Osteoblast (primary cell): ENCODE results near the gene ANG. TPM values are rescaled to one million over a fixed set of nuclear protein-coding genes. Genes with fewer than 3 reads are reported as not detected.
"Not testable (repeated sequence)": the region's sequence is repeated elsewhere in the genome, so short reads cannot be mapped to it uniquely, and the experiment has no call there.

Experiments
- DNase-seq: peaks from one replicate; pipeline ENCODE4 v3.0.0; 2011; ENCODE audit warnings: low spot score, mixed read lengths; ENCODE audit not compliant: insufficient read length; ENCODE audit errors: missing footprints
- H2AFZ ChIP-seq: 2 replicates; pipeline ENCODE4 v1.6.0; 2011; ENCODE audit warnings: mild to moderate bottlenecking, low read length
- H3K27ac ChIP-seq: 2 replicates; pipeline ENCODE4 v1.5.1; 2011; ENCODE audit warnings: mild to moderate bottlenecking, low read depth, low read length, moderate library complexity
- H3K27me3 ChIP-seq: 2 replicates; pipeline ENCODE4 v1.6.0; 2012; ENCODE audit warnings: mild to moderate bottlenecking, control low read depth, inconsistent platforms, low read length, moderate library complexity; ENCODE audit not compliant: insufficient read depth
- H3K36me3 ChIP-seq: 2 replicates; pipeline ENCODE4 v1.5.1; 2011; ENCODE audit warnings: mild to moderate bottlenecking, low read length, control low read depth, moderate library complexity; ENCODE audit not compliant: insufficient read depth
- H3K4me1 ChIP-seq: 2 replicates; pipeline ENCODE4 v1.5.1; 2011; ENCODE audit warnings: mild to moderate bottlenecking, low read length, control low read depth, moderate library complexity; ENCODE audit not compliant: insufficient read depth
- H3K4me2 ChIP-seq: 2 replicates; pipeline ENCODE4 v1.6.0; 2011; ENCODE audit warnings: mild to moderate bottlenecking, low read length; ENCODE audit not compliant: insufficient read depth
- H3K4me3 ChIP-seq: fragments of 200-600 bp; sonication (generic); 3 replicates; pipeline ENCODE4 v1.5.1; 2012; ENCODE audit warnings: mild to moderate bottlenecking, low read length, inconsistent platforms; ENCODE audit not compliant: insufficient read depth
- H3K79me2 ChIP-seq: 2 replicates; pipeline ENCODE4 v1.6.0; 2012; ENCODE audit warnings: mild to moderate bottlenecking, low read length, control low read depth, inconsistent platforms; ENCODE audit not compliant: insufficient read depth
- H3K9me3 ChIP-seq: 2 replicates; pipeline ENCODE4 v1.5.1; 2011; ENCODE audit warnings: low read depth, low read length, control low read depth
- H4K20me1 ChIP-seq: 2 replicates; pipeline ENCODE4 v1.6.0; 2012; ENCODE audit warnings: mild to moderate bottlenecking, low read length, control low read depth; ENCODE audit not compliant: insufficient read depth
- total RNA-seq: library from RNA; depleted of rRNA; stranded (reverse); fragments of >200 nt; gene quantifications from 2 replicates; pipeline ENCODE4 v1.2.3, GENCODE V29; 2012
- TF ChIP-seq, protein P1 (sequence below): IDR thresholded peaks from 2 replicates; pipeline ENCODE4 v1.5.1; 2011; ENCODE audit warnings: mild to moderate bottlenecking, low read depth, low read length, moderate library complexity; ENCODE audit errors: extremely low read depth

ANG gene
- total RNA-seq, 1 donor, result 7.2 TPM

DNA sequence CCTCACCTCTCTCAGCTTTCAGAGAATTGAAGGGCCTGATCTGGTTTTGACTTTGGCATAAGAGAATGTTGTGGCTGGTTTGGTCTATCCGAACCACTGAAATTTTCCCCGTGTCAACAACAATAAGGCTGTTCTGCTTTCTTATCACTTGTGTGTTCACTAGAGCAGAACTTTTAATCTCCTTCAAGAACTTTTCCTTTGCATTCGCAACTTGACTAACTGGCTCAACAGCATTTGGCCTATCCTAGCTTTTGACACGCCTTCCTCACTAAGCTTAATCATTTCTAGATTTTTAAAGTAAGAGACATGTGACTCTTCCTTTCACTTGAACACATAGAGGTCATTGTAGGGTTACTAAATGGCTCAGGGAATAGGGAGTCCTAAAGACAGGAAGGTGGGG lies 31.2 kb downstream of the ANG start:
- Histone ChIP-seq H3K36me3 (no peaks in the 10 kb centered on the region), H3K4me3 (no peak overlapping the region), H3K79me2 (no peaks in the 10 kb centered on the region), H3K4me2 (no peak overlapping the region), H3K27ac (no peak overlapping the region), H2AFZ (no peak overlapping the region), H3K4me1 (peaks cover 4% of the 10 kb centered on the region), H3K27me3 (peaks cover 20% of the 10 kb centered on the region), H3K9me3 (no peaks in the 10 kb centered on the region), H4K20me1 (no peaks in the 10 kb centered on the region)
- no peak for DNase-seq
- TF ChIP-seq, protein P1, sequence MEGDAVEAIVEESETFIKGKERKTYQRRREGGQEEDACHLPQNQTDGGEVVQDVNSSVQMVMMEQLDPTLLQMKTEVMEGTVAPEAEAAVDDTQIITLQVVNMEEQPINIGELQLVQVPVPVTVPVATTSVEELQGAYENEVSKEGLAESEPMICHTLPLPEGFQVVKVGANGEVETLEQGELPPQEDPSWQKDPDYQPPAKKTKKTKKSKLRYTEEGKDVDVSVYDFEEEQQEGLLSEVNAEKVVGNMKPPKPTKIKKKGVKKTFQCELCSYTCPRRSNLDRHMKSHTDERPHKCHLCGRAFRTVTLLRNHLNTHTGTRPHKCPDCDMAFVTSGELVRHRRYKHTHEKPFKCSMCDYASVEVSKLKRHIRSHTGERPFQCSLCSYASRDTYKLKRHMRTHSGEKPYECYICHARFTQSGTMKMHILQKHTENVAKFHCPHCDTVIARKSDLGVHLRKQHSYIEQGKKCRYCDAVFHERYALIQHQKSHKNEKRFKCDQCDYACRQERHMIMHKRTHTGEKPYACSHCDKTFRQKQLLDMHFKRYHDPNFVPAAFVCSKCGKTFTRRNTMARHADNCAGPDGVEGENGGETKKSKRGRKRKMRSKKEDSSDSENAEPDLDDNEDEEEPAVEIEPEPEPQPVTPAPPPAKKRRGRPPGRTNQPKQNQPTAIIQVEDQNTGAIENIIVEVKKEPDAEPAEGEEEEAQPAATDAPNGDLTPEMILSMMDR, result no peak

DNA sequence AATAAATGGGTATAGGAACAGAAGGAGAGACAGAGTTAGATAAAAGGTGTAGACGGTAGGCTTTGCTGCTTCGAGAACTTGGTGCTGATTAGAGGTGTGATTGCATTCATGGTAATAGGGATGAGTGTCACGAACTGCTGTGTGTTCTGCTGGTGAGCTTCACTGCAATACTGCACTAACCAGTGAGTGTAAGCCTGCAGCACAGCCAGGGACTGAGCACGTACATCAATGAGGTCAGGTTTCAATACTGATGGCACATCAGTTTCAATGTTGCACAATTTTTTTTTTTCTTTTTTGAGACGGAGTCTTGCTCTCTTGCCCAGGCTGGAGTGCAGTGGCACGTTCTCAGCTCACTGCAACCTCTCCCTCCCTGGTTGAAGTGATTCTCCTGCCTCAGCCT lies 32.2 kb downstream of the ANG start:
- no peak overlapping the region for H3K27ac ChIP-seq
- TF ChIP-seq, protein P1, result no peak
- no peak for DNase-seq
- H3K4me1 ChIP-seq, result no peaks in the 10 kb centered on the region
- peaks cover 20% of the 10 kb centered on the region for H3K27me3 ChIP-seq
- no peaks in the 10 kb centered on the region for H3K36me3 ChIP-seq
- no peak overlapping the region for H3K4me2 ChIP-seq
- no peaks in the 10 kb centered on the region for H4K20me1 ChIP-seq
- no peak overlapping the region for H3K4me3 ChIP-seq
- no peaks in the 10 kb centered on the region for H3K9me3 ChIP-seq
- H3K79me2 ChIP-seq, result no peaks in the 10 kb centered on the region
- no peak overlapping the region for H2AFZ ChIP-seq

DNA sequence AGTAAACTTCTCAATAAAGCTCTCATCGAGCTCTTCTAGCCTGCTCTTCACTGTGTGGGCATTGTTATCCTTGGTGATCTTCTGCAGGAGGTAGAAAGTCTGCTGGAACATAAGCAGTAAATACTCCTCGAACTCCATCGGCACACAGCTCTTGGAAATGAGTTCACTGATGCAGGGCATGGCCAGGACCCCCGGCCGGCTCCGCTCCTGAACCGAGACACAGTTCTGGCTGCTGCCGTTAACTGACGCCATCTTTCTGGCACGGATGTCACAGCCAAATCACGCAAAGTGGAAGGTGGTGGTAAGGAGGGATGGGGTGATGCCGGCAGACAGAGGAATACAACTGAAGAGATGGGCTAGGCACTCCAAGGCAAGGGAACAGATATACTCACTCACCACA lies 33.5 kb downstream of the ANG start:
- no peaks in the 10 kb centered on the region for H3K36me3 ChIP-seq
- no peaks in the 10 kb centered on the region for H3K9me3 ChIP-seq
- H4K20me1 ChIP-seq, result no peaks in the 10 kb centered on the region
- H3K79me2 ChIP-seq, result no peaks in the 10 kb centered on the region
- no peak overlapping the region for H3K4me3 ChIP-seq
- peaks cover 20% of the 10 kb centered on the region for H3K27me3 ChIP-seq
- H3K4me1 ChIP-seq, result no peaks in the 10 kb centered on the region
- peak; percentile 11 for DNase-seq
- H2AFZ ChIP-seq, result no peak overlapping the region
- TF ChIP-seq, protein P1, result no peak
- no peak overlapping the region for H3K27ac ChIP-seq
- no peak overlapping the region for H3K4me2 ChIP-seq

DNA sequence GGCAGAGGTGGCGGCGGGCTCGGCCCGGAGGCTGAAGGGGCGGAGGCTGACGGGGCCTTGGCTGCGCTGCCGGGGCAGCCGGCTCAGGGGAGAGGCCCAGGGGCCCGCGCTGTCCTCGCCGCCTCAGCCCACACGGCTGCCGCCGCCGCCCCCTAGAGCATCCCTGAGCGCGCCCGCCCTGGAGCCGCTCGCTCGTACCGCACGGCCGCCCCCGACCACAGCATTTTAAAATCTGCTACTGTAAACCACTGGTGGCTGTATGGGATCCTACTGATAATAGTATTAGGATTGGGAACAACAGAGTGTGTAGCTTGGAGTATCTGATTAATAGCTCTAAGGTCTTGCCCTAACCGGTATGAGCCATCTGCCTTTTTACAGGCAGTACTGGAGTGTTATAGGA lies 34.9 kb downstream of the ANG start:
- H3K79me2 ChIP-seq, result no peaks in the 10 kb centered on the region
- TF ChIP-seq, protein P1, result no peak

DNA sequence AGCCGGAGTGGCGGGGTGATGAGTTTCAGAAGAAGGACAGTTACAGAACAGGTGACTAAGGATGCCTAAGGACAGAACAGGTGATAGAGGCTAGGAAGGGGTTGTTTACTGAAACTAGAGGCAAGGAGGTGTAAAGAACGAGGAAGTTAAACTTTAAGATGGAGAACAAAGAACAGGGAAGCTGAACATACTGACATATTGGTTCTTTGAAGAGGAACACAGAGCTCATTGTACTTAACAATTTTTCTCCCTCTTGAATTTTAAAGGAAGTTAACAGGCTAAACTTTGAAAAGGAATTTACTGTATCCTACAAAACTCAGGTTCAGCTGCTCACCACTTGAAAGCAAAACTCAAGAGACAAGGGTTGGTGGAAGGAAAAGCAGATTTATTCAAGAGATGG lies 37.6 kb downstream of the ANG start:
- H3K4me3 ChIP-seq, H3K4me2 ChIP-seq, H3K4me1 ChIP-seq, H2AFZ ChIP-seq, H3K27ac ChIP-seq, H3K79me2 ChIP-seq, H4K20me1 ChIP-seq, H3K9me3 ChIP-seq, H3K36me3 ChIP-seq, DNase-seq: not testable (repeated sequence)
- peaks cover 20% of the 10 kb centered on the region for H3K27me3 ChIP-seq

More for the DNA sequence above, 34.9 kb downstream of the ANG start:
- no peaks in the 10 kb centered on the region for H4K20me1 ChIP-seq
- peak; percentile 48 for DNase-seq
- no peak overlapping the region for H3K27ac ChIP-seq
- H2AFZ ChIP-seq, result no peak overlapping the region
- H3K36me3 ChIP-seq, result no peaks in the 10 kb centered on the region
- H3K27me3 ChIP-seq, result peaks cover 20% of the 10 kb centered on the region
- no peaks in the 10 kb centered on the region for H3K9me3 ChIP-seq
- H3K4me2 ChIP-seq, result peak overlapping the region; percentile 59
- H3K4me1 ChIP-seq, result no peaks in the 10 kb centered on the region
- H3K4me3 ChIP-seq, result peak overlapping the region; percentile 37
